CD4-positive, alpha-beta T cell treated with Interleukin-21 for 1 hour (primary cell): ENCODE data around the gene NCK2.

Source experiments
- DNase-seq: peaks from one replicate; pipeline ENCODE4 v3.0.0-alpha.2; 2020

Gene NCK2

DNA sequence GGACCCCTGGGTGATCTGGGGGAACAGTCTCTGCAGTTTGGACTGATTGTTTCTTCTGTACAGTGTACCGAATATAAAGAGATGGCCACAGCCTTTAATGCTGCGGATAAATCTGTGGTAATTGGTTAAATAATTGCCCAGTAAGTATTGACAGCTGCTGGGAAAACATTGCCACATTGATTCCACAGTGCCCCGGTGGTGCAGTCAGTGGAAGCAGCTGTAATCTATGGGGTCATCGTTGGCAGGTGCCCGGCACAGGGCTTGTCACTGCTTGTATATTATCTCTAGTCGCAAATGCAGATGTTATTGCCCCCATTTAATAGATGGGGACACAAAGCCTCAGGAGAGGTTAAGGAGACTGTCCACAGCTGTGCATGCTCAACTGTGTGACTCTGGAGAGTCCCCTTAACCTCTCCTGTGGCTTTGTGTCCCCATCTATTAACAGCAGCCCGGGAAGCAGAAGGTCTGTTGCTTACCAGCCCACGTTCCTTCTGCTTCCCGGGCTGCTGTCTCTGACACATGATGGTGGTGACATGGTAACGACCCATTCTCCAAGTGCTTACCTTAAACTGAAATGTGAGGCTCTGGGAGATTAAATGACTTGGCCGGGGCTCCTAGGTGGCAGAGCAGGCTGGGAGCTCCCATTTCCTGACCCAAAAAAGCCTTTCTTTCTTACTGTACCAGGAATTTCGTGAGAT, 76.9 kb downstream of the NCK2 start:
- DNase-seq, result no peak

DNA sequence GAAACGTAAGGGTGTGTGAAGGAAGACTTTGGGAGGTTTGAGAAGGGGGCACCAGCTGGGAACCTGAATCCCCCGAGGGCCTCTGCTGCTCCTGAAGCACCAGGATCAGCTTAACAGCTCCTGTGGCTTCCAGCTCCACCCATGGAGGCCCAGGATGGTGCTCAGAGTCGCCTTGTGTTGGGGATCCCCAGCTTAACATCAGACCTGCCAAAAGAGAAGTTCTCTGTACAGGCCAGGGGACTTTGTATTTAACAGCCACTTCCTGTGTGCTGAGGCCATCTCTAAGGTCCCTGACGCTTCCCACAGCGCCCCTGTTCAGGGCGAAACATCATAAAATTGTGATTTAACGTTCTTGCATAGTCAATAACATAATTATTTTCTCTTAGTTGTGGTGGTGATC, 77.5 kb downstream of the NCK2 start:
- peak; percentile 46 for DNase-seq

DNA sequence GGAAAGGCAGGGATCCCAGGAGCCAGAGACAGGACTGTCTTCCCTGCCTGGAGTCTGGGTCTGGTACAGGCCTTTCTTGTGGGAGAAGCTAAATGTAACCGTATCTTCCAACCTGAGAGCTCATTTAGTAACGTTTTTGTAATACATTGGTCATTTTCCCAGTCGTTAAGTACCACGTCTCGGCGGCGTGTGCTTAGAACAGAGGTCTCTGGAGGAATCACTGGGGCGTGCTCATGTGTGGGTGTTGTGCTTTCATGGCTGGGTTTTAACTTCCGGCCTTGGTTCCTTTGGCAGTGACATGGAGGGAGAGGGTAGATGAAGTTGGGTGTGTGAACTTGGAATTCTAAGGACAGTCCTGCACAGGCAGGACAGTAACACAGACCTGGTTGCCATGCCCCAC, 79.7 kb downstream of the NCK2 start:
- no peak for DNase-seq

DNA sequence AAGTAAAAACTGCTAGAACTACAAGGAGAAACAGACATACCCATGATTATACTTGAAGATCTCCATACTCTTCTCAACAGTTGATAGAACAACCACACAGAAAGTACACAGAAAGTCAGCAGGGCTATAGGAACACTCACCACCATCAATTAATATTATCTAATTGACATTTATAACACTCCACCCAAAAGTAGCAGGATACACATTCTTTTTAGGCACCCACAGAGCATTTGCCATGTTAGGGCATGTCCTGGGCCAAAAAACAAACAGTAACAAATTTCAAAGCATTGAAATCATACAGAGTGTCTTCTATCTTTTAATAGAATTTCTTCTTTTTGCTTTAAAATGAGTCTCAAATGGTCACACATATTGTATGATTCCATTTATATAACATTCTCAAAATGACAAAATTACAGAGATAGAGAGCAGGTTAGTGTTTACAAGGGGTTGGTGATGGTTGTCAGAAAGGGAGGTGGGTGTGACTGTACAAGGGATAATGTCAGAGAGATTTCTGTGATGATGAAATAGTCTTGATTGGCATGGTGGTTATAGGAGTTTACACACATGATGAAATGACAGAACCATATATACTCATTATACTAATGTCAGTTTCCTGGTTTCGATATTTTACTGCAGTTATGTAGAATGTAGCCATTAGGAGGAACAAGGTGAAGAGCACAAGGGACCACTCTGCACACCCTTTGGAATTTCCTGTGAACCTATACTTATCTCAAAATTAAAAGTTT, 82.8 kb downstream of the NCK2 start:
- no peak for DNase-seq

DNA sequence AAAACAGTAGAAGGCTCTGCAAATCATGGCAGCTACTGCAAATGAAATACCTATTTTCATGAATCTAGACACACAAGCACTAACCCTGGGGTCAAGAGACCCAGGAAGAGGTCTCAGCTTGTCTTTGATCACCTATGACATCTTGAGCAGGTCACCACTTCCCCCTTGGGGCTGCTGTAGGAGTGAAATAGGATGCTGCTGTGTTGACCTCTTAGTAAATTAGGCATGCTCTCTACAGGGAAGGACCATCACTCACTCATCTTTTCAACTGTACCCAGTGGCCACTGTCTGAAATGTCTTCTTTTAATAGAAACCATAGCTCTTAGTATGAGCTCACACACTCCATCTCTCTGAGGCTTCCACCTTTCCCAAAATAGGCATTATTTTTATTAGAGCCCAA, 83.8 kb downstream of the NCK2 start:
- no peak for DNase-seq

DNA sequence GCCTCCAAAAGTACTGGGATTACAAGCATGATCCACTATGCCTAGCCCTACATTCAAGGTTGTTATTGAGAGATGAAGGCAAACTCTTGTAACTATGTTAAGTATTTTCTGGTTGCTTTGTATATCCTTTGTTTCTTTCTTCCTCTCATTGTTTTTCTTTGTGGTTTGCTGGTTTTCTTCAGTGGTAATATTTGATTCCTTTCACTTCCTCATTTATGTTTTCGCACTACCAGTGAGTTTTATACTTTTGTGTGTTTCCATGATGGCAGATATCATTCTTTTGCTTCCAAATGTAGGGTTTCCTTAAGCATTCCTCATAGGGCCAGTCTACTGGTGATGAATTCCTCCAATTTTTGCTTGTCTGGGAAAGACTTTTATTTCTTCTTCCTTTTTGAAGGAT, 90.2 kb downstream of the NCK2 start:
- peak; percentile 43 for DNase-seq

DNA sequence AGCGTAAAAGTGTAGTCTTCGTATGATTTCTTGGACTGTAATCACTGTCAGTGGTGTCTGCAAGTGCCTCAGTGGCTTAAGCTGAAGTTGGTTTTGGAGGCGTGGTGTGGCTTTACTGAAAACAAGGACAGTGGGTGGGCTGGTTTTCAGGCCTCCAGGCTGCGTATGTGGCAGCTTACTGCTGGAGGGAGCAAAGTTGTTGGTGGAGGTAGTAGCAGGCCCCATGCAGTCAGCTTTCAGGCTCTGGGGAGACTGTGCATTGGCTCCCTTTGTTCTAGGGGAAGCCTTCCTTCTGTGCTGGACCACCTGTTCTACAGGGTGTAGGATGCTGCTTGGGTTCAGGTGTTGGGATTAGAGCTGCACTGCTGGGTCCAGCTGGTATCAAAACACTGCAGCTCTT, 91.6 kb downstream of the NCK2 start:
- DNase-seq, result no peak

DNA sequence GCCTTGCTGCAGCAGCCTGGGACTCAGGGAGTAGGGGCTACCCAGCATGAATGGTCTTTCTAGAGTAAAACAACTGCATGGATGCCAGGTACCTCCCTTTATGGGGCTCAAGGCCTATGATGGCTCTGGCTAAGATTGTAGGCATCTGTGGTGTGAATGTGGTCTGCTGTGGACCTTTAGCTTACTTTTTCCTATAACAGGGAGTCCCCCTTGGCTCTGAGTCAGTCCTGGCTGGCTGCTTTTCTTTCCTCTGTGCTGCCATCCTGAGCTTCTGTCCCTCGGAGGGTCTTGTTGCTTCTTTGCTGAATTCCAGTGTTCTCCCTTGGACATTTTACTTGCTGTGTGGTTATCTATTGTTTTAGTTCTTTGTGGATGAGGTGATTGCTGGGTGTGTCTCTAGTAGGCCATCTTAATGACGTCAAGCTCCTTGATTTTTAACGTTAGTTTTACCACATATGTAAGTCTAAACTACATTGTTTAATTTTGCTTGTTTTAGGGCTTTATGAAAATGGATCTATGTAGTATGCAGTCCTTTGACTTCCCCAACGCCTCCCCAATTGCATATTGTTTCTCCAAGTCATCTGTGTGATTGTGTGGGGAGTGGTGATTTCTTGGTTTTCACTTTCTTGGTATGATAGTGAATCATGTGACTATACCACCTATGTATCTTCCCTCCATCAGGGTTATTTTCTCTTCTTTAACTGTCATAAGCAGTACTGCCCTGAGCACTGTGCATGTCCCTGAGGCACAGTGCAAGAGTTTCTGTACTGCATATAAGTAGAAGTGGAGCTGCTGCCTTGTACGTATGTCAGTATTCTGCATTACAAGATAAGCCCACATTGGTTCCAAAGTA, 92.4 kb downstream of the NCK2 start:
- DNase-seq, result no peak

DNA sequence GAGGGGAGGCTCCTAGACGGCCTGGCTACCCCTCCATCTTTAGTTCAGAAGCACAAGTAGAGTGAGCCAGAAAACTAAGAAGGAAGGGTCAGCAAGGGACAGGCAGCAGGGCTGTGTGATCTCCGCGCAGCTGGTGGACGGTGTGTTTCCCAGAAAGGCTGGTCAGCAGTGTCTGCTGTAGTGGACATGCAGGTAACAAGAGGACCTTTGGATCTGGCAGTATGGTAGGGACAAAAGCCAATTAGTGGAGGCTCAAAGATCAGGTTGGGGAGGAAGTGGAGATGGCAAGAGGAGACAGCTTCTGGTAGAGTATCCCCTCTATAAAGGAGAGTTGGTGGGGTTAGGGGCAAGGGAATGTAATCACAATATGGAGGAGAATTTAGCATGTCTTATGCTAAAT, 95.1 kb downstream of the NCK2 start:
- DNase-seq, result no peak

DNA sequence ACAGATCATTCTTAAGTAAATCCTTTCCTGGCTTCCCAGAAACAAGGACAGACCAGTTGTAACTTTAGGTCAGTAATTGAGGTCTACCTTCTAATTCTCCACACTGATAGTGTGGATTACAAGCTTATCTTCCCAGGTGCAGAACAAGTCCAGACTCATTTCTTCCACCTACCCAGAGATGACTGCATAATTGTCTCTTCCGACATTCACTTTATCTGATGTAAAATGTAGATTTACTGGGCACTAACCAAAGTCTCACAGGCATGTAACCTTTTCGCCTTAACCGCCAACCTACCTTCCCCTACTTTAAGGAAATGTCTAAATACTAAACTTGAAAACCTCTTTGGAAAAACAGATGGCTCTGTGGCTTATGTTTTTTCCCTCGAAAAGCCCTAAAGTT, 96.2 kb downstream of the NCK2 start:
- DNase-seq, result no peak

DNA sequence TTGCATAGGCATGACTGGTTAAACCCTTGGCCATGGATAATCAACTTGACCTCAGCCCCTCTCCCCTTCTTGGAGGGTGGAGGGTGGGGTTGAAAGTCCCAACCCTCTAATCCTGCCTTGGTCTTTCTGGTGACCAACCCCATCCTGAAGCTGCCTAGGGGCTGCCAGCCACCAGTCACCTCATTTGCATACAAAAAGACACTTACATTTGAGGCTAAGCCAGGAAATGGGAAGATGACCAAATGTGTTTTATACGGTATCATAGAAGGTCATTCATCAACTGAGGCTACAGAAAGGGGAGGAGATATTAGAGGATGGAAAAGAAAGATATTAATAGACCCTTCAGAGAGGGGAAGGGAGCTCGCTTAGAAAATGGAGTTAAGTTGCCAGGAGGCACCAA, 96.8 kb downstream of the NCK2 start:
- DNase-seq, result no peak

DNA sequence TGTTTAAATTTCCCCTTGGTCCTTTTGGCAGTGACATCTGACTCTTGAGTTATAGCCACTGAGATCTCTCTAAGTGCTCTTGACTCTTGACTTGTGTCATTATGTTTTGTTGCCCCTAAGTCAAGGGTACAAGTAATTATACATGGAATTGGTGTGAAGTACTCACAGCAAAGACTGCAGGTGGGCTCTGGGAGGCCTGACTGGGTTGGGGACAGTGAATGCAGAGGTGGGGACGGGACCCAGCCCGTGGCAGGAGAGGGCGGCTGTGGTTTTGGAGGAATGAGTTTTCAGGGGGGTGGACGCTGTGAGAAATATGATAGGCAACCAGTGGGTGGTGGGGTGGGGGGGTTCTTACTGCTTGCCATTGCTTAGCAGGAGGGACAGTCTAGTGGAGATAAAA, 97.8 kb downstream of the NCK2 start:
- no peak for DNase-seq

DNA sequence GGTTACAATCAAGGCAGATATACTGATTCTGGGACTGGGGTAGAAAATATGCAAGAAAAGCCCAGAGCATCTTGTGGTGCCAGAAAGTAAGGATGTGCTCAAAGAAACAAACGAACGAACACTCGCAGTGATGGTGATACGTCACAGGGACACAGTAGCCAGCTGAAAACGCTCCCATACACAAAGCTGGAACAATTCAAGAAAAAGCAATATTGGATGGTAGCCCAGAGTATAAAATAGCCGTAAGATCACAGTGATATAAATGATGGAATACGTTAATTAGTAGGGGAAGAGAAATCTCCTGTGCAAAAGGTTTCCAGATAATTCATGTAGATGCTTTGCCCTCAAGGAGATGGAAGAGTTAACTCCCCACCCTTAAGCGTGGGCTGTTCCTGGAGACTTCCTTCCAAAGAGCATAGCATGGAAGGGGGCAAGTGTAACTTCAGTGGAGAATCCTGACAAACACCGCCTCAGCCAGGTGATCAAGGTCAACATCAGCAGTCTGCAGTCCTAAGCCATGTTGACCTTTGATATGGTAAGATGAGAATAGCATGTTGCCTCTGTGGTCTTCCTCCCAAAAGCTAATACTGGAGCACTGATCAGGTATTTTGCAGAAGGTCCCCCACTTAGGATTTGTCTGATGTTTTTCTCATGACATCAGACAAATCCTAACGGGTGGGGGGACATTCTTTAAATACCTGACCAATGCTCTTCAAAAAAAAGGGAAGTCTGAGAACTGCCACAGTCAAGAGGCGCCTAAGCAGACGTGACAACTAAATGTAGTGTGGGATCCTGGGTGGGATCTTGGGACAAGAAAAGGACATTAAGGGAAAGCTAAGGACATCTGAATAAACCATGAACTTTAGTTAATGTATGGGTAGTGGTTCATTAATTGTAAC, 99.0 kb downstream of the NCK2 start:
- no peak for DNase-seq

DNA sequence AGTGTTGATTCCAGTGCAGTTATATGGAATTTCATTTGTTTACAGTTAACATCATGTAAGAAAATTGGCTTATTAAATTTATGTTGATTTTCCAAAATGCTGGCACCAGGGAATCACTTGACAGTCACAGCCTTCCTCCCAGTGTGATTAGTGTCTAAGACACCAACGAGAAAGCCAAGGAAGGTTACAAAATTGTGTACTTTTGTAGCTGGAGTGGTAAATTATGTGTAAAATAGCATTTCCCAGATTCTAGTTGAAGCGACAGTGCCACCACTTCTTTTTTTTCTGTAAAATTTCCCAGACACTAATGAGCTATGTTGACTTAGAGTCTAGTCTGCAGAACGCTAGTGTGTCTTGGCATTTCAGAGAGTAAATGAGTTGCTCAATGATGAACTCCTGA, 101.3 kb downstream of the NCK2 start:
- no peak for DNase-seq

DNA sequence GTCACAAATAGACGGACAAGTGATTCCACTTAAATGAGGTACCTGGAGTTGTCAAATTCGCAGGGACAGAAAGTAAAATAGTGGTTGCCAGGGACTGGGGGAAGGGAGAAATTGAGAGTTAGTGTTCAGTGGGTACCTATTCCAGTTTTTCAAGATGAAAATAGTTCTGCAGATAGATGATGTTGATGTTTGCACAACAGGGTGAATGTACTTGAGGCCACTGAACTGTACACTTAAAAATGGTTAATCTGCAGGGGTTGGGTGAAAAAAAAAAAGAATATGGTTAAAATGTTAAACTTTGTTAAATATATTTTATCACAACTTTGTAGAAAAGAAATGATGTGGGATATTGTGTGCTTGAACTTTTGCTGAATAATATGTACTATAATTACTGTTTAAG, 102.3 kb downstream of the NCK2 start:
- no peak for DNase-seq

DNA sequence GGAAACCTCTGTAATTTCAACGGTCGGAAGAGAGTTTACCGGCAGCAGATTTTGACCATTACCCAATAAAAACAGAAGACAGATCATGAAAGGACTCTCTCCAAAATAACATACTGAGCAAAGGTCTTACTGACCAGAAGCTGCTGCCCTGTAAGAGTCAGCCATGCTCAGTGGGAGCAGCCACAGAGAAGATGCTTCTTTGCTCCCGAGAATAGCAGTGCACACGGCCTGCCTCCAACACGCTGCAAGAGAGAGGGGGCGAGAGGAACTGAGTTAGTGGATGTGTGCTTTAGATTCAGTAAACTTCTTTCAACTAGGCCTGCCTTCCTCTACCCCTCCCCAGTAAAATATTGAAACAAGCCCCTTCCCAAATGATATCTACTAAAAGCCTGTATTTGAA, 103.7 kb downstream of the NCK2 start:
- no peak for DNase-seq

DNA sequence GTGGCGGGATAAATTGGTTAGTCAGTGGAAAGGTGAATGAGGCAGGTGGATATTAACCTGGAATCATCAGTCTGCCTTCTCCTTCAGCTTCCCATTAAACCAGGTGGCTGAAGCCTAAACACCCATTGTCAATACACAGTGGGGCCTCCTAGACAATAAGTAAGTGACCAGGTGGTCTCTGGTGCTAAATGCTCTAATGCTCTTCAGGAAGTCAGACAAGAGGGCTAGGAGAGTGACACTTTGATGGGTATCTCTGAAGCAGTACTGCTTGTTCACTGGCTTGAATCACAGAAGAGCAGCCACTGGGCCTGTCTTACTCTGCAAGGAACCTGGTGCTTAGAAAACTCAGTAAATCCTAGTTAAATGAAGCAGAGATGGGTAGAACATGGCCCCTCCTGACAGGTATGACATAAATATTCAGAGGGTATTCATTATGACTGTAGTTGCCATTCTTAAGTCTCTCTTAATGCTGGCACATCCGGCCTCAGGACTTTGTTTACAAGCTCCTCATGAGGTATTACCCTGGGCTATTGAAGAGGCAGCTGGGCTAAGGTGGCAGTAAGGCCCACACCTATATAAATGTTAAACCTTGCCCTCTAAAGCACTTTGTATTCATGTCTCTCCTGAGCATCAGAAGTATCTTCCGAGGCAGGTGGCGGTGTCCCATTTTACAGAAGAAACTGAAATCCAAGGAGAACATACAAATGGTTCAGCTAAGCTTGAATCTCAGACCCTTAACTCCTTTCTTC, 104.9 kb downstream of the NCK2 start:
- DNase-seq, result no peak

DNA sequence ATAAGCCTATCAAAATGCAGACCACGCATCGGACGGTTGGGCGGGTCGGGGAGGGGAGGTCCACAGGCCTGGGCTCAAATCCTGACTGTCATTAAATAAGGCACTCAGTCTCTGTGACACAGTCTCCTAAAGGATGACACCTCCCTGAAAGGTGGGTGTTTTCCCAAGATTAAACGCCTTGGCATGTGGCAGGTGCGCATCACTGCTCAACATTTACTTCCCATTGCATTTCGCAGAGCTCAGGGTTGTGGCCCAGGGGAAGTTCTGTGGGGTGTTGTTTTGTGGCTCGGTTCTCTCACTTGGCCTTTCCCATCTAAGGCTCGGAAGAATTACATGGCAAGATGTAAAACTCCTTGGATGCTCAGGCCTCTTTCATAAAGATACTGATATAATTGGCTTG, 107.4 kb downstream of the NCK2 start:
- DNase-seq, result no peak

DNA sequence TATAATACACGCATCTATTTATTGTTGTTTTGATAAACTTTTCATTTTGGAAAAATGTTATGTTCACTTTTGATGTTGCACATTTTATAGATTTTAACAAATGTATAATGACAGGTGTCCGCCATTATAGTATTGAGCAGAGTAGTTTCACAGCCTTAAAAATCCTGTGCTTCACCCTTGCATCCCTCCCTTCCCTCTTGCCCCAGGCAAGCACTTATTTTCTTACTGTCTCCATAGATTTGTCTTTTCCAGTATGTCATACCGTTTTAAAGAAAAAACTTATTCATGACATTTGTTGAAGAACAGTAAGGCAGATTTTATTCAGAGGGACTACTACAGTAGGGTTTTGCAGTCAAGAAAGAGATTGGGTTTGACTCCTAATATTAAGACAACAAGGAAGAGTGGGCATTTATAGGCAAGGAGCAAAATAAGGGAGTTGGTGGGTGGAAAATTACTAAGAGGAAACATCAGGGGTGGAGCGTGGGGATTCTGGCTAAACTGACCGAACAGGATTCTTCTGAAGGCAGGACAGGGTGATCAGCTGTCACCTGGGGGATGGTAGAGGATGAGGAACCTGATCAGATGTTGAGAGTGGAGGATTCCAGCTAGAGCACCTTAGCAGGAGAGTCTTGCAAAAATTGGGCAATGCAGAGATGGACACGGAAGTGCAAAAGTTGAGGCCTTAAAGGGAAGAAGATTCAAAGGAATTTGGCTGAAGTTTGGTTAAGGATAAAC, 108.8 kb downstream of the NCK2 start:
- no peak for DNase-seq

DNA sequence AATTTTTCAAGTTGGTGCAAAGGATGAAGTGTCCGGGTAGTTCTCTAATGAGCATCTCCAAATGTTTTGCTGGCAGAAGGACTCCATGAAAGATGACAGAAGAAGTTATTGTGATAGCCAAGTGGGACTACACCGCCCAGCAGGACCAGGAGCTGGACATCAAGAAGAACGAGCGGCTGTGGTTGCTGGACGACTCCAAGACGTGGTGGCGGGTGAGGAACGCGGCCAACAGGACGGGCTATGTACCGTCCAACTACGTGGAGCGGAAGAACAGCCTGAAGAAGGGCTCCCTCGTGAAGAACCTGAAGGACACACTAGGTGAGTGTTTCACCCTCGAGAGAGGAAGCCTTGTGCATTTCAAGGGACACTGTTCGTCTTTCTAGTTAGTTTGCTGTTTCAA, 110.3 kb downstream of the NCK2 start:
- no peak for DNase-seq

DNA sequence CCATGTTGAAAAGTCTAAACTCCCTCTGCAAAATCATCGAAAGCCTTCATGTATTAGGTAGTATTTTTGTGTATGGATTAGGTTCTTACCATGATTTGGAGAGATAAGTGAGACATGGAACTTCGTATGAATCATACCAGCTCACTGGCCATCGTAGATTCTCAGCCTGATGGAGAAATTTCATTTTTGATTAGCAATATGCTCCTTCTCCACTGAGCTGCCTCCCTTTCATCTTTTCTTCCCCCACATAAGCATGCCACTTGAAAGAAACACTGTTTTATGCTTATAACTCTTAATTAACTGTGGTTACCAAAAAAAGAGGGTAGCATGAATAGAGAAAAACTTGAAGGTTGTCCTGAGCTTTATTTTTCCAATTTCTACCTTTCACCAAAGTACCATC, 111.9 kb downstream of the NCK2 start:
- DNase-seq, result peak; percentile 50
